HG03520 (cell line): ENCODE data around the gene NALCN.
"Not testable (repeated sequence)": the region's sequence is repeated elsewhere in the genome, so short reads cannot be mapped to it uniquely, and the experiment has no call there.

Source experiments
- ATAC-seq: cut with Tn5 transposase; IDR thresholded peaks from one replicate; pipeline ENCODE4 v1.9.1; 2021; ENCODE audit warnings: mild to moderate bottlenecking, moderate library complexity; ENCODE audit not compliant: unreplicated experiment

Gene NALCN

GRCh38 chr13:101343128-101343787, 73.0 kb downstream of the NALCN start:
- no peak for ATAC-seq

- no peak for ATAC-seq
These were observed 74.8 kb downstream of the NALCN start for GRCh38 chr13:101341464-101341863.

- no peak for ATAC-seq
These were observed 77.1 kb downstream of the NALCN start for GRCh38 chr13:101339202-101339601.

- ATAC-seq, result no peak
These were observed 83.7 kb downstream of the NALCN start for GRCh38 chr13:101332583-101332982.

GRCh38 chr13:101331731-101332130, 84.6 kb downstream of the NALCN start:
- no peak for ATAC-seq

- ATAC-seq, result no peak
These were observed 88.4 kb downstream of the NALCN start for GRCh38 chr13:101327871-101328270.

- no peak for ATAC-seq
These were observed 89.6 kb downstream of the NALCN start for GRCh38 chr13:101326710-101327109.

- ATAC-seq, result no peak
These were observed 90.9 kb downstream of the NALCN start for GRCh38 chr13:101325423-101325822.

GRCh38 chr13:101323601-101324000, 92.7 kb downstream of the NALCN start:
- no peak for ATAC-seq

GRCh38 chr13:101317986-101318523, 98.3 kb downstream of the NALCN start:
- ATAC-seq, result no peak

GRCh38 chr13:101313479-101313878, 102.8 kb downstream of the NALCN start:
- not testable (repeated sequence) for ATAC-seq

GRCh38 chr13:101309014-101309619, 107.2 kb downstream of the NALCN start:
- ATAC-seq, result no peak

GRCh38 chr13:101308247-101309013, 107.9 kb downstream of the NALCN start:
- no peak for ATAC-seq

GRCh38 chr13:101307181-101307701, 109.1 kb downstream of the NALCN start:
- ATAC-seq, result no peak

- ATAC-seq, result no peak
These were observed 109.5 kb downstream of the NALCN start for GRCh38 chr13:101306773-101307172.

GRCh38 chr13:101305981-101306411, 110.3 kb downstream of the NALCN start:
- ATAC-seq, result no peak

GRCh38 chr13:101303521-101303920, 112.8 kb downstream of the NALCN start:
- no peak for ATAC-seq

GRCh38 chr13:101301053-101301452, 115.3 kb downstream of the NALCN start:
- ATAC-seq, result no peak

- ATAC-seq, result no peak
These were observed 115.8 kb downstream of the NALCN start for GRCh38 chr13:101300531-101300930.

GRCh38 chr13:101298517-101298916, 117.8 kb downstream of the NALCN start:
- ATAC-seq, result no peak

GRCh38 chr13:101297794-101298193, 118.5 kb downstream of the NALCN start:
- ATAC-seq, result no peak
